Measurements from ENCODE around the gene MRPS33.
A peak's percentile ranks its signal among the peaks of the same experiment; 100 is the strongest.
"Not testable (repeated sequence)": the region's sequence is repeated elsewhere in the genome, so short reads cannot be mapped to it uniquely, and the experiment has no call there.

The MRPS33 gene

DNA sequence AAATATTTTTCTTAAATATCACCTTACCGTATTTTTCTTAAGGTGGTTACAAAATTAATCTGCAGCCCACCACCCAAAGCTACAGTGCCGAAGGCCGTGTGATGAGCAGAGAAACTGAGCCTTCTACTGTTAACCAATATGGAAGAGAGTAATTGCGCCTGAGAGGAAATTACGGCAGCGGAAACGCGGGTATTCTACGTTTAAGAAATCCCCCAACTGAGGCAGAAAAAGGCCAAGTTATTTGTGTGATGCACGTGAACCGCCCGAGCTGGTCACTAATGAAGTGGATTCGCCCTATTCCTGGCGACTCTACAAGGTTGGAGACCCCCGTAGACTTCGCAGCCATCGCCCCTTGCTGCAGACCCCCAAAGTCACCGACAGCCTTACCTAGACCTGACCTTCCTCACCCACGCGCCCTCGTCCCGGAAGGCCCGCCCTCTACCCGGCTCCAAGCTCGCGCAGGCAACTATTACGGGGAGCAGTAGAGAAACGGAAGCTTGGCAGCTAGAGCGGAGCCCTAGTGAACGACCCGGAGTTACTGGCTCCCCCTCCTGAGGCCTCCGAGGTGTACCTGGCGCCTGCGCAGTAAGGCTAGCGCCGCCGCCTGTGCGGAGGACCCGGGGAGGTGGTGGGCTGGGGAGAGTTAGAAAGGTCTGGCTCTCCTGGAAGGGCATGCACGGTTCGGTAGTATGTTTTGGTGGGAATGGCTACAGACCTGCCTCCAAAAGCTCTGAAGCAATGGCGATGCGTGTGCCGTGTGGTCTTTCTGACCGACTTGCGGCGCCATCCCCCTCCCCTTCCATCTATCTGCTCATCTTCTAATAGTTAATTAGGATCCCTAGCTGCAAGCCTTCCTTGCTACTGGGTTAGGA is at the start of gene MRPS33:
MRPS33 (minus strand) TSS at position 429 of the 872 bp plus-strand sequence. CDS start 4,319 bp downstream, outside the sequence.
- peak; percentile 97 for DNase-seq

DNA sequence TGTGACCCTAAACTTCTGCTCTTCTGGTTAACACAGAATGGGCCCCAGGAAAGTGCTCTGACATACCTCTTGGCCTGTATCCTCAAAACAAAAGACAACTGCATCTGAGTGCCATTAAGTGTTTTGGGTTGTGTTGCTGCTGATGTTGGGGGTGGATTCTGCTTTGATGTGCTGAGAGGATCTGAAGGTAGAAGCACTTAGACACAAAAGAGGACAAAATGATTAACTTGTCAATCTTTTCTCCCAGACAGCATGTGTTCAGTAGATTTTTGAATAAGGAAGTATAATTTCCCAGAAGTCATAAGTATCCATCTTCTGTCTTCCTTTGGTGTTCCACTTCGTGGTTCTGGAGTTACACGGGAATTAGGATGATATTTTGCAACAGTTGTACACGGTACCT is 43.0 kb upstream of the MRPS33 start:
- no peak for DNase-seq

DNA sequence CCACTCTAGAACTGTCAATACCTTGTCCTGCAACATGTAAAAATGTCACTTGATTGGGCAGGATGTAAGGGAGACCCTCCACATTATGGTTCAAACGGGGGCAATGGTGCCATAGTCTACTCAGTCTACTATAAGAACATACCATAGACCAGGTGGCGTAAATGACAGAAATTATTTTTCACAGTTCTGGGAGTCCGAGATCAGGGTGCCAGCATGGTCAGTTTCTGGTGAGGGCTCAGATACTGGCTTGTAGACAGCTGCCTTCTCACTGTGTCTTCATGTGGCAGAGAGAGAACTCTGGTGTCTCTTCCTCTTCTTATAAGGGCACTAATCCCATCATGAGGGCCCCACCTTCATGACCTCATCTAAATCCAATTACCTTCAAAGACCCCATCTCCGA is 40.4 kb upstream of the MRPS33 start:
- DNase-seq: no peak

DNA sequence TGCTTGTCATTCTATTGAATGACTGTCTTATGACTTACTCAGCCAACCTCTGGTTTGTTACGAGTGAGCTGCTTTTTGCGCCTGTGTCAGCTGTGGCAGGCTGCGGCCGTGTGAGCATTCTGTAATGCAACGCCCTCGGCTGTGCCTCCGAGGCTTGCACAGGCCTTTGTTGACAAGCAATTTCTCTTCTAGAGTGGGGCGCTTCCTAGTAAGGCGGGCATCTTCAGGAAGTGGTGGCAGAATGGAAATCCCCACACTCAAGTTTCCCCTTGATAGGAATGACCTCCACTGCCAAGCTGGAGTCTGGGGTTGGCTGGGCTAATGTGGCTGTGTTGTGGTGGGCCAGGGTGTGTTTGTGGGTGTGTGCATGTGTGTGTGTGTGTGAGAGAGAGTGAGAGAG is 38.9 kb upstream of the MRPS33 start:
- DNase-seq: peak; percentile 82

DNA sequence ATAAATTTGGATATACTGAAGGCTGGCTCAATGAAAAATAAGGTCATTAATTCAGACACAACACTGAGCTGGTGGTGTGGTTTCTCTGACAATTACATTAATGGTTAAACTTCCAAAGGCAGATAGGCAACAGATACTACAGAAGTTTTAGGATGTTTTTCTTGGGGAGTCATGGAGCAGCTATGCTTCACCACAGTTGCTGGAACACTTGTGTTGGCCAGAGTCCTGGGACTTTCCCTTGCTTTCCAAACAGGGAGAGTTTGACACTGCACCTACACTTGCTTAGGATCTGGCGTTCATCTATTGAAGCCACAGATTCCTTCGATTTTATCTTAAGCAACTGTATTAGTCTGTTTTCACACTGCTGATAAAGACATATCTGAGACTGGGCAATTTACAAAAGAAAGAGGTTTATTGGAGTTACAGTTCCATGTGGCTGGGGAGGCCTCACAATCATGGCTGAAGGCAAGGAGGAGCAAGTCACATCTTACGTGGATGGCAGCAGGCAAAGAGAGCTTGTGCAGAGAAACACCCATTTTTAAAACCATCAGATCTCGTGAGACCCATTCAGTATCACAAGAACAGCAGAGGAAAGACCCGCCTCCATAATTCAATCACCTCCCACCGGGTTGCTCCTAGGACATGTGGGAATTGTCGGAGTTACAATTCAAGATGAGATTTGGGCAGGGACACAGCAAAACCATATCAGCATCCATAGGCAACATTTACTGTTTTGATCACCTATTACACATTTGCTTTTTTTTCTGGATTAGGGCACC is 31.3 kb upstream of the MRPS33 start:
- no peak for DNase-seq

DNA sequence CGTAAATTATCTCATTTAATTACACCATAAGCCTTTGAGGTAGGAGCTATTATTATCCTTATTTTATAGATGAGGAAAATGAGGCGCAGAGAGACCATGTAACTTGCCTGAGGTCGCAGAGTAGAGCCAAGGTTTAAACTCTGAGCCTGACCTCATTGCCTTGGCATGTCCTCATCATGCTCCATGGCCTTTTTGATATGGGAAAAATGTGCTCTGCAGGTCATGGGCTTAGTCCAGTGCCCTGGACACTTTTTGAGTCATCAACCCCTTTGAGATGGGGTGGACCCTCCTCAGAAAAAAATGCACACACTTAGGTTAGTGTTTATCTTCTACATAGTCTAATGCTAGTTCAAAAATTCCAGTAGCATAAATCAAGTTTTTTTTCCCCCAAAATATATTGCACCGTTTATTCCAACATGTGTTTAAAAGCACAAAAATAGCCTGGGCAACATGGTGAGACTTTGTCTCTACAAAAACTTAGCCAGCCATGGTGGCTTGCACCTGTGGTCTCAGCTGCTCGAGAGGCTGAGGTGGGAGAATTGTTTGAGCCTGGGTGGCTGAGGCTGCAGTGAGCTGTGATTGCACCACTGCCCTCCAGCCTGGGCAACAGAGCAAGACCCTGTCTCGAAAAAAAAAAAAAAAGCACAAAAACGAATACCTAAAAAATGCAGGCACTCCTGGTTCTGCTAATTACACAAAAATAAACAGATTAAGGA is 30.5 kb upstream of the MRPS33 start:
- no peak for DNase-seq

DNA sequence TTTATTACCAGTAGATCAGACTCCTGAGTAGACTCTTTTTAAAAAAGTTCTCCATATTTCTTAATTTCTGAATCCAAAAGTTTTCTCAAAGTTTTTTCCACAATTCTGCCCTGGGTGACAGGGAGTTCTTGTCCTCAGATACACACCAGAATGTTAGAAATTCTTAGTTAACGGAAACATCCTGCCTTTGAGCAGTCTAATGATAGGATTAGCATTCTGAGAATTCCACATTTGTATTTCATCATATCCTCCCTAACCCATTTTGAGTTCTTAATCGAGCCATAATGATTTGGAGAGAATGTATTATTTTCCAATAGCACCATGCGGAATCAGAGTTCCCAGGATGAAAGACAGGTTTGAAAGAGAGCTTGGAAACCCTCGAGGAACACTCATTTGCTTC is 28.9 kb upstream of the MRPS33 start:
- DNase-seq: no peak

DNA sequence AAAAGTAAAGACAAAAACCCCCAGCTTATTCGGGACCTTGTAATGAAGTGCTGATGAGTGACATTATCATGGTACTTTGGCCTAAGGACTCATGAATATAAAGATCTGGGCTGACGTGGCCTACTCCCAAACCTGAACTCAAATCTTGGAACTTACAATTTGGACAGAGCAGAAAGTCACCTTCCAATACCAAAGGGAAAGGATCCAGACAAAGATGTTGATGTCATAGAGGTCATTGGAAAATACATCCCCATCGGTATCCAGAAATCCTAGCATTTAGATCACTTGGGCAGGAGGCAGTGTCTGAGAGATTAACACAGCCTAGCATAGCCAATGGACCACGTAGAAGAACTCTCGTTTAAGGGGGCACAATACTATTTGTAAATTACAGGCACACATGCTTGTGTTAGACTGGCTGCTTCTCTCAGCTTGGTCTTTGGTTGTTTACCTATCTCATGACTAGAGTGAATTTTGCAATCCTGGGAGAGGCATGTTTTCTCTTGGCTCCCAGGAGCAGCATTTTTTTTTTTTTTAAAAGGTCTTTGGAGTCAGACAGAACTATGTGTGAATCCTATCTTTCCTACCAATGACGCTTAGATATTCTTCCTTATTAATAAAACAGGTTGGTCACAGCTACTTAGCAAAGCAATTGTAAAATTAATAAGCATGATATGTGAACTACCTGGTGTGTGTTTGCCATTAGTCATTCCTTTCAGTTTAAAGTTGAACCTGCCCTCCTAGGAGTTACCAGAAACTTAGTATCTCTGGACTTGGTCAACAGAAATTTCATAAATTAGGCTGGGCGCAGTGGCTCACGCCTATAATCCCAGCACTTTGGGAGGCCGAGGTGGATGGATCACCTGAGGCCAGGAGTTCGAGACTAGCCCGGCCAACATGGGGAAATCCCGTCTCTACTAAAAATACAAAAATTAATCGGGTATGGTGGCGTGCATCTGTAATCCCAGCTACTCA is 27.8 kb upstream of the MRPS33 start:
- DNase-seq: no peak

DNA sequence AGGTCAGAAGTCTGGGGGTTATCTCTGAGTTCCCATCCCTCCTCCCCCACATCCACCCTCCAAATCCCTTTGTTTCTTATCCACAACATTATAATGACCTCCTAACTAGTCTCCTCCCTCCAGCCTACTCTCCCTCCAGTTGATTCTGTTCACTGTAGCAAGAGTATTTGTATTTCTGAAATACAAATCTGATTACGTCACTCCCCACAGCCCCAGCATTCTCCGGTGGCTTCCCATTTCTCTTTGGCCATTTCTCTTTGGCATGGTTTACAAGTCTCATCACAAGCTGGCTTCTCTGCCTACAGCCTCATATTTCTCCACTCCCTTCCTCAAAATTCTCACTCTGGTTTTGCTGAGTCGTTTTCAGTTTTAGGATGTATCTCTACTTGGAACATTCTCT is 24.6 kb upstream of the MRPS33 start:
- no peak for DNase-seq

DNA sequence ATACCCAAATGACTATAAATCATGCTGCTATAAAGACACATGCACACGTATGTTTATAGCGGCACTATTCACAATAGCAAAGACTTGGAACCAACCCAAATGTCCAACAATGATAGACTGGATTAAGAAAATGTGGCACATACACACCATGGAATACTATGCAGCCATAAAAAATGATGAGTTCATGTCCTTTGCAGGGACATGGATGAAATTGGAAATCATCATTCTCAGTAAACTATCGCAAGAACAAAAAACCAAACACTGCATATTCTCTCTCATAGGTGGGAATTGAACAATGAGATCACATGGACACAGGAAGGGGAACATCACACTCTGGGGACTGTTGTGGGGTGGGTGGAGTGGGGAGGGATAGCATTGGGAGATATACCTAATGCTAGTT is 23.3 kb upstream of the MRPS33 start:
- not testable (repeated sequence) for DNase-seq

DNA sequence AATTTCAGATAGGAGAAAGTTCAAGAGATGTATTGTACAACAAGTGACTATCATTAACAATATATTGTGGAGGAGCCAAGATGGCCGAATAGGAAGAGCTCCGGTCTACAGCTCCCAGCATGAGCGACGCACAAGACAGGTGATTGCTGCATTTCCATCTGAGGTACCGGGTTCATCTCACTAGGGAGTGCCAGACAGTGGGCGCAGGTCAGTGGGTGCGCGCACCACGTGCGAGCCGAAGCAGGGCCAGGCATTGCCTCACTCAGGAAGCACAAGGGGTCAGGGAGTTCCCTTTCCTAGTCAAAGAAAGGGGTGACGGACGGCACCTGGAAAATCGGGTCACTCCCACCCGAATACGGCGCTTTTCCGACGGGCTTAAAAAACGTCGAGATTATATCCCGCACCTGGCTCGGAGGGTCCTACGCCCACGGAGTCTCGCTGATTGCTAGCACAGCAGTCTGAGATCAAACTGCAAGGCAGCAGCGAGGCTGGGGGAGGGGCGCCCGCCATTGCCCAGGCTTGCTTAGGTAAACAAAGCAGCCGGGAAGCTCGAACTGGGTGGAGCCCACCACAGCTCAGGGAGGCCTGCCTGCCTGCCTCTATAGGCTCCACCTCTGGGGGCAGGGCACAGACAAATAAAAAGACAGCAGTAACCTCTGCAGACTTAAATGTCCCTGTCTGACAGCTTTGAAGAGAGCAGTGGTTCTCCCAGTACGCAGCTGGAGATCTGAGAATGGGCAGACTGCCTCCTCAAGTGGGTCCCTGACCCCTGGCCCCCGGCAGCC is 18.0 kb upstream of the MRPS33 start:
- DNase-seq: not testable (repeated sequence)

DNA sequence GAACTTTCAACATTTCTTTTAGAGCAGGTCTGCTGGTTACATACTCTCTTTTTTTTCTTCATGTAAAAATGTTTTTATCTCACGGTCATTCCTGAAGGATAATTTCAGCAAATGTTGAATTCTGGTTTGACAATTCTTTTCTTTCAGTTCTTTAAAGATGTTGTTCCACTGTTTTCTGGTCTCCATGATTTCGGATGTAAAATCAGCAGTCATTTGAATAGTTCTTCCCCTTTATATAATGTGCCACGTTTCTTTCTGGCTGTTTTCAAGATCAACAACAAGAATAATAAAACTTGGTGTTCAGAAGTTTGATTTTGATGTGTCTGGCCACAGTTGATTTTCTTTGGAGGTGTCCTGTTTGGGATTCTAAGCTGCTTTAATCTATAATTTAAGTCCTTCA is 14.0 kb upstream of the MRPS33 start:
- DNase-seq: no peak

DNA sequence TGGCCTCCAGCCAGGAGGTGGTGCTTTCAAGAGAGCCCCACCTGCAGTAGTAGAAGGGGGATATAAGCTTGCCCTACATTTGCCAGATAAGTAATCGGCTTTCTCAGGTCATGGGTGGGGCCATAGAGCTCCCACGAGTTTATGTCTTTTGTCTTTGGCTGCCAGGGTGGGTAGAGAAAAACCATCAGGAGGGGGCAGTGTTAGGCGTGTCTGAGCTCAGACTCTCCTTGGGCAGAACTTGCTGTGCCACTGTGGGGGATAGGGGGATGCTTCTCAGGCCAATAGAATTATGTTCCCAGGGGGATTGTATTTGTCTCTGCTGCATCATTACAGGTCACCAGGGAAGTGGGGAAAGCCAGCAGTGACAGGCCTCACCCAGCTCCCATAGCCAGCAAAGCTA is 12.3 kb upstream of the MRPS33 start:
- DNase-seq: no peak

DNA sequence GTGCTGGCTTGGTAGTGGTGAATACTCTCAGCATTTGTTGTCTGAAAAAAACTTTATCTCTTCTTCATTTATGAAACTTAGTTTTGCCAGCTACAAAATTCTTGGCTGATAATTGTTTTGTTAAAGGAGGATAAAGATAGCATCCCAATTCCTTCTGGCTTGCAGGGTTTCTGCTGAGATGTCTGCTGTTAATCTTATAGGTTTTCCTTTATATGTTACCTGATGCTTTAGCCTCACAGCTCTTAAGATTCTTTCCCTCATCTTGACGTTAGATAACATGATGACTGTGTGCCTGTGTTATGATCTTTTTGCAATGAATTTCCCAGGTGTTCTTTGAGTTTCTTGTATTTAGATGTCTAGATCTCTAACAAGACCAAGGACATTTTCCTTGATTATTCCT is 9.9 kb upstream of the MRPS33 start:
- no peak for DNase-seq

DNA sequence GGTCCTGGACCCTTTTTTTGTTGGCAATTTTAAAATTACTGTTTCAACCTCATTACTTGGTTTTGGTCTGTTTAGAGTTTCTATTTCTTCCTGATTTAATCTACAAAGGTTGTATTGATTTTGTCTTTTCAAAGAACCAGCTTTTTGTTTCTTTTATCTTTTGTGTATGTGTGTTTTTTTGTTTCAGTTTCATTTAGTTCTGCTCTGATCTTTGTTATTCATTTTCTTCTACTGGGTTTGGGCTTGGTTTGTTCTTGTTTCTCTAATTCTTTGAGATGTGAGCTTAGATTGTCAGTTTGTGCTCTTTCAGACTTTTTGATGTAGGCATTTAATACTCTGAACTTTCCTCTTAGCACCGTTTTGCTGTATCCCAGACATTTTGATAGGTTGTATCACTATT is 8.5 kb upstream of the MRPS33 start:
- DNase-seq: peak; percentile 26

DNA sequence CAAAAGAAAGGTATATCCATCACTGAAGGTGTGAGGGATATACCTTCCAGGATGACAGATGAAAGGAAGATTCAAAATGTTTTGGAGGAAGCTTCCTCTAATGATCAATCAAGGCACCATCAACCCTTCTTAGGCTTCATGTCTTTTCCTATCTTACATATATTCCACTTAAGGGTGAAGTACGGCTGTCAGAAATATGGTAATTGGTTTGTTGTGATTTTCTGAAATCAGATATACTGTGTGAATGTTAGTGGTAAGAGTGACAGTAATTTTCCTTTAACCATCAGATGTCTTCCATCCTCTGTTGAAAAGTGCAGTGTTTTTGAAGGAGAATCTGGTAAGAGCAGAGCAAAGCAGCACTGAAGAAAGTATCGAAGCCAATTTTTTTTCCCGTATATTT is 2.8 kb upstream of the MRPS33 start:
- no peak for DNase-seq

DNA sequence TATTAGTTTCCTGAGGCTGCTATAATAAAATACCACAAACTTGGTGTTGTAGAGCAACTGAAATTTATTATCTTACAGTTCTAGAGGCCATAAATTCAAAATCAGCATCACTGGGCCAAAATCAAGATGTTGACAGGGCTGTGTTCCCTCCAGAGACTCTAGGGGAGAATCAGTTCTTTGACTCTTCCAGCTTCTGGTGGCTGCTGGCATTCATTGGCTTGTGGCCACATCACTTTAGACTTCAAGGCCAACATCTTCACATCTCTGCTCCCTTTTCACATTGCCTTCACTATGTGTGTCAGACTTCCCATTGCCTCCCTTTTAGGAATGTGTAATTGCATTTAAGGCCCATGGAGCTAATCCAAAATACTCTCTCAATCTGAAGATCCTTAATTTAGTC is 1.6 kb upstream of the MRPS33 start:
- DNase-seq: no peak

DNA sequence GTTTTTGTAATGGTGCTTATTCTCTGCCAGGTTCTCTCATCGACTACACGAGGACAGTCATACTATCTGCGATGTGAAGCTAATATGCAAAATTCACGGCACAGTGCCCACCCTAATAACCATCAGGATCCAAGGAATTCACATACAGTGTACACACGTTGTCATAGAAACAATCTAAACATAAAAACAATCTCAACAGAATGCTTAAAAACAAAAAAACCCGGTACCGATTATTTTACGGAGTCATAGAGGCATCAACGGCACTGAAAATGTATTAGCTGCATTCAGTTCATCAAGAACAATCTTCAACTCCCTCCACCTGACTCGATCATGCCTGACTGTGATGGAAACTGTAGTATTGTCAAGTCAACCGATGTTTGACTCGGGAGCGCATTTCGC is 628 bp downstream of the MRPS33 start:
- no peak for DNase-seq

DNA sequence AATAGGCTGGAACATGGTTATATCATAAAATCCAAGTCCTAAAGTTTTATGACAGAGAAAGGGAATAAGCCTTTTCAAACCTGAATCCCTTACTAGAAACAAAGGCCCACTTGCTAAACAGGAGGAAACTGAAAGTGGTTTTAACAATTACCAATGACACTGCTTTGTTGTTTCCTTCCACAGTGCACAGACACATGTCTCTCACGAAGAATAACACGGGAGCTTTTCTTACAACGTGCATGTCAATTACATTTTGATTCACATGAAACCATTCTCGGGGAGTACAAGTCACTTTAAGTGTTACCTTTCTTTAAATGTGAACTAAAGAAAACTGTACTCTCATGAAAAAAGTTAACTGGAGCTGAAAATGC is 1.4 kb downstream of the MRPS33 start:
- peak; percentile 34 for DNase-seq

DNA sequence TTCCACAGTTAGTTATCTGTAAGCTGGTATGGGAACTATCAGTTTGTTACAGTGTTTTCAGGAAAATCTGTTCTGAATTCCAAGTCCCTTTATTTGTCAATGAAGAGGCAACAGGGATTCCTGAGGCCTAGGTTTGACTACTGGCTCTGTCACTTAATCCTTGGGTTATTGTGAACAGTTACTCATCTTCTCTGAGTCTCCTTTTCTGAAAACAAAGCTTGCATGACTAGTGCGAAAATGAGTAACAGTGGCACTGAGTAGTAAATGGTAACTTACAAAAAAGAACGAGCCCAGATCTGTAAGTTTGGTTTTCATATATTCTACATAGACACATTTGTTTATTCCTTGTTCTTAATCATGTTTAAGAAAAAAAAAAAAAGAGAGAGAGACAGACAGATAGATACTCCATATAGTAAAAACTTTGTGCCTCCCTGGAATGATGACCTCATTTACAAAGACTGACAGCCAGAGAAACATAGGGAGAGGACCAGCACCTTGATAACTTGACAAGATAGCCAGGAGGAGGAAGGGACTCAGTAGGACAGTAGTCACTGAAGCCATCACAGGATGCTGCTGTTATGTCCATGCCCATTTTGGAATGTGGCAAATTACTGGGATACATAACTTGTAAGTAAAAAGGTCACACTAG is 1.9 kb downstream of the MRPS33 start:
- no peak for DNase-seq
